K562 (cell line): ENCODE results near the gene SZT2. TPM values are rescaled to one million over a fixed set of nuclear protein-coding genes. Genes with fewer than 3 reads are reported as not detected.

Experiments used
- ATAC-seq: fragments of 200-7000 bp; cut with Tn5 transposase; 3 replicates; pipeline ENCODE4 v1.9.1; 2020; ENCODE audit warnings: moderate library complexity
- BruUV-seq: library from RNA; stranded (reverse); fragments of 400-500 nt; replicated peaks from 2 replicates; lab custom pipeline; 2021; lab: Mats Ljungman, UMichigan
- CTCF ChIA-PET: fragments of 300-600 bp; formaldehyde crosslinking; extraction: SDS; loops from one replicate; lab custom pipeline; 2021; ENCODE audit warnings: low intra/inter-chr PET ratio; lab: Yijun Ruan, JAX
- POLR2A ChIA-PET: fragments of 300-600, 350-650 bp; sonication (Branson Sonifier 250); formaldehyde crosslinking; extraction: SDS; loops from one replicate; lab custom pipeline; 2021; ENCODE audit warnings: antibody characterized with exemption, inconsistent platforms; lab: Yijun Ruan, JAX
- DNase-seq, 4 experiments: peaks; one replicate each; pipeline versions ENCODE4 v3.0.0 to v3.0.0-alpha.2; 2011 to 2018; ENCODE audit warnings: low spot score in 3 of 4, mixed read lengths in 3 of 4; ENCODE audit errors: extremely low read depth in 1 of 4
- FAIRE-seq: peaks from 2 replicates; lab custom pipeline; 2011; peaks lifted over from hg19 to GRCh38; lab: Jason Lieb, UNC
- H2AFZ ChIP-seq: 2 replicates; pipeline ENCODE4 v1.6.0; 2011; ENCODE audit warnings: low read depth, low read length, control low read depth, inconsistent platforms
- H3K27ac ChIP-seq: fragments of 200-600 bp; 3 replicates; pipeline ENCODE4 v1.8.0; 2011; ENCODE audit warnings: low read depth, mild to moderate bottlenecking, control low read depth, inconsistent platforms, low read length, moderate library complexity, mixed read lengths; ENCODE audit errors: extremely low read depth
- H3K27me3 ChIP-seq, 2 experiments: fragments of 300-600 bp in 1 of 2; 2 replicates in 1 of 2; 3 replicates in 1 of 2; pipeline versions ENCODE4 v1.6.0 to v1.8.0; 2011; ENCODE audit warnings: inconsistent platforms in 2 of 2, low read length in 2 of 2, mild to moderate bottlenecking in 1 of 2, mixed read lengths in 1 of 2, moderate library complexity in 1 of 2; ENCODE audit not compliant: control insufficient read depth in 2 of 2, insufficient read depth in 2 of 2
- H3K36me3 ChIP-seq: fragments of 300-600 bp; 3 replicates; pipeline ENCODE4 v1.8.0; 2011; ENCODE audit warnings: mild to moderate bottlenecking, low read length, inconsistent platforms; ENCODE audit not compliant: control insufficient read depth, insufficient read depth
- H3K4me1 ChIP-seq, 2 experiments: fragments of 200-600 bp in 1 of 2; replicated peaks in 1 of 2; 2 replicates in 1 of 2; 3 replicates in 1 of 2; pipeline versions ENCODE4 v1.5.1 to v1.8.0; 2011; ENCODE audit warnings: inconsistent platforms in 2 of 2, low read length in 2 of 2, mild to moderate bottlenecking in 1 of 2, mixed read lengths in 1 of 2, moderate library complexity in 1 of 2; ENCODE audit not compliant: control insufficient read depth in 2 of 2, insufficient read depth in 2 of 2
- H3K4me2 ChIP-seq: 2 replicates; pipeline ENCODE4 v1.6.1; 2011; ENCODE audit warnings: low read length, control low read depth, inconsistent platforms, mixed read lengths; ENCODE audit not compliant: insufficient read depth
- H3K4me3 ChIP-seq: fragments of 200-600 bp; sonication (generic), shearing (Covaris generic); 2 replicates; pipeline ENCODE4 v1.5.1; 2016; ENCODE audit warnings: control low read depth, inconsistent platforms
- H3K79me2 ChIP-seq: fragments of 200-600 bp; 3 replicates; pipeline ENCODE4 v1.8.0; 2011; ENCODE audit warnings: low read length, inconsistent platforms; ENCODE audit not compliant: control insufficient read depth, insufficient read depth
- H3K9ac ChIP-seq, 2 experiments: 2 replicates each; pipeline versions ENCODE4 v1.6.0 to v1.6.1; 2011; ENCODE audit warnings: low read depth in 2 of 2, low read length in 2 of 2, control low read depth in 1 of 2, inconsistent platforms in 1 of 2, mild to moderate bottlenecking in 1 of 2, mixed read lengths in 1 of 2; ENCODE audit not compliant: insufficient read depth in 1 of 2
- H3K9me1 ChIP-seq: one replicate; pipeline ENCODE4 v1.6.0; 2011; ENCODE audit warnings: inconsistent platforms, mild to moderate bottlenecking, low read length, moderate library complexity; ENCODE audit not compliant: control insufficient read depth, insufficient read depth
- H3K9me3 ChIP-seq: replicated peaks from 2 replicates; pipeline ENCODE4 v1.5.1; 2011; ENCODE audit warnings: low read depth, low read length, inconsistent platforms; ENCODE audit not compliant: control insufficient read depth, insufficient read depth
- H4K20me1 ChIP-seq: replicated peaks from 2 replicates; pipeline ENCODE4 v1.6.1; 2011; ENCODE audit warnings: low read length, inconsistent platforms, mixed read lengths; ENCODE audit not compliant: control insufficient read depth, insufficient read depth
- CCNT2 ChIP-seq: IDR thresholded peaks from 2 replicates; pipeline ENCODE4 v1.6.1; 2011; ENCODE audit warnings: borderline replicate concordance, low read depth, mild to moderate bottlenecking, moderate library complexity, mixed read lengths, low read length; ENCODE audit not compliant: insufficient read length; ENCODE audit errors: extremely low read depth
- ETV5 ChIP-seq: sonication (generic); formaldehyde crosslinking; IDR thresholded peaks from 2 replicates; pipeline ENCODE4 v1.4.0; 2020; ENCODE audit warnings: low read depth, mild to moderate bottlenecking, missing genetic modification reagents
- GABPA ChIP-seq: fragments of 200-800 bp; sonication (Bioruptor generic); conservative IDR thresholded peaks from 2 replicates; pipeline ENCODE4 v1.6.1; 2016; ENCODE audit warnings: low read depth, missing genetic modification characterization, missing compliant biosample characterization
- GTF2E2 ChIP-seq: fragments of 200-800 bp; sonication (Bioruptor generic); IDR thresholded peaks from 2 replicates; pipeline ENCODE4 v1.6.1; 2016; ENCODE audit warnings: missing genetic modification characterization, missing compliant biosample characterization
- HDGF ChIP-seq: fragments of 450-650 bp; IDR thresholded peaks from 2 replicates; pipeline ENCODE4 v1.6.1; 2016
- KAT7 ChIP-seq: sonication (generic); formaldehyde crosslinking; IDR thresholded peaks from 2 replicates; pipeline ENCODE4 v1.8.0; 2022; ENCODE audit warnings: missing genetic modification reagents, mild to moderate bottlenecking, borderline replicate concordance
- MCM2 ChIP-seq: fragments of 450-650 bp; IDR thresholded peaks from 2 replicates; pipeline ENCODE4 v1.6.1; 2017; ENCODE audit warnings: low read depth, mild to moderate bottlenecking
- MECOM ChIP-seq: fragments of 250-450 bp; sonication (Bioruptor Pico); IDR thresholded peaks from 2 replicates; pipeline ENCODE4 v1.8.0; 2022; ENCODE audit warnings: inconsistent platforms
- MTA3 ChIP-seq: fragments of 450-650 bp; formaldehyde crosslinking; IDR thresholded peaks from 2 replicates; pipeline ENCODE4 v1.6.1; 2017; ENCODE audit warnings: mild to moderate bottlenecking, borderline replicate concordance
- POLR3G ChIP-seq: IDR thresholded peaks from 2 replicates; pipeline ENCODE4 v1.6.1; 2011; ENCODE audit not compliant: insufficient read length, insufficient replicate concordance; ENCODE audit errors: extremely low read depth
- SMAD2 ChIP-seq: fragments of 150-350 bp; IDR thresholded peaks from 2 replicates; pipeline ENCODE4 v1.6.1; 2014; ENCODE audit warnings: low read depth, mild to moderate bottlenecking, low read length
- ZNF282 ChIP-seq: sonication (generic); formaldehyde crosslinking; IDR thresholded peaks from 2 replicates; pipeline ENCODE4 v1.8.1; 2023; ENCODE audit warnings: missing genetic modification reagents
- WGBS: fragments of 100-300 bp; shearing (Covaris generic); methylation state at CpG from one replicate; pipeline ENCODE4 v1.1.6; 2016; ENCODE audit warnings: low coverage, mixed read lengths; ENCODE audit not compliant: insufficient coverage; ENCODE audit errors: missing lambda C conversion rate; 5-methylcytosine and 5-hydroxymethylcytosine counted together
- in situ Hi-C: fragments of 300-500 bp; cut with MboI; formaldehyde crosslinking; loops from 4 replicates; pipeline ENCODE4 v1.15.0; 2018; ENCODE audit warnings: inconsistent platforms, mixed read lengths
- intact Hi-C: fragments of 100-400 bp; cut with micrococcal nuclease; formaldehyde crosslinking; loops from 2 replicates; pipeline ENCODE4 v1.14.2; 2022
- polyA plus RNA-seq, 8 experiments: library from polyadenylated mRNA; depleted of rRNA in 4 of 8; stranded (reverse) in 5 of 8; unstranded in 3 of 8; fragments of >200 nt; fragmentation: Nextera tagmentation in 2 of 8; fragmentation: Illumina TruSeq in 1 of 8; extraction: Ambion mirVana in 2 of 8; extraction: Trizol in 1 of 8; gene quantifications; 2 replicates each; pipeline versions ENCODE4 v1.2.1 to v1.2.3, GENCODE V29; 2011 to 2014; ENCODE audit warnings: inconsistent platforms in 1 of 8, missing spikeins in 1 of 8
- total RNA-seq, 7 experiments: library from RNA; depleted of rRNA in 6 of 7; stranded (reverse); fragments of >200 nt in 6 of 7; fragmentation: Illumina TruSeq in 2 of 7; extraction: Trizol in 2 of 7; gene quantifications; 2 replicates each; pipeline versions ENCODE4 v1.2.1 to v1.2.3, GENCODE V29; 2011 to 2021; ENCODE audit warnings: low replicate concordance in 1 of 7
- TF ChIP-seq, protein P1 (sequence below): fragments of 450-650 bp; conservative IDR thresholded peaks from 2 replicates; pipeline ENCODE4 v1.6.1; 2016; ENCODE audit warnings: missing genetic modification characterization, low read depth, mild to moderate bottlenecking, control low read depth, missing compliant biosample characterization
- TF ChIP-seq, protein P2 (sequence below): fragments of 250-450 bp; sonication (Bioruptor Pico); IDR thresholded peaks from 2 replicates; pipeline ENCODE4 v1.8.0; 2021; ENCODE audit warnings: mild to moderate bottlenecking, moderate library complexity
- TF ChIP-seq, protein P3 (sequence below), 2 experiments: fragments of 450-650 bp in 1 of 2; sonication (generic) in 1 of 2; formaldehyde crosslinking; conservative IDR thresholded peaks; 2 replicates each; pipeline versions ENCODE4 v1.4.0 to v1.8.1; 2020 to 2022; ENCODE audit warnings: mild to moderate bottlenecking in 1 of 2, missing genetic modification reagents in 1 of 2

Gene SZT2
- total and polyA plus RNA-seq, 9 of the 15 experiments (the other 6 are each of a cell fraction or from before 2014, with no cell fraction given): 0.88 to 31.0 (median 12.8) TPM

GRCh38 chr1:43358121-43358745, 31.5 kb upstream of the SZT2 start:
- POLR2A ChIA-PET: interaction anchor here (0.5 to 2.9 kb wide), 25 partner anchors 8 to 1284 kb away, joined by 3 to 17 read pairs (median 4); partner anchors contain the start of genes ELOVL1 and MED8
- peak overlapping the region; percentile 95 for H2AFZ ChIP-seq
- H4K20me1 ChIP-seq: no peaks in the 10 kb centered on the region; the same call in 1 of the 2 replicates
- in situ Hi-C loops (no loop called here), intact Hi-C loops (loop anchor here (1.0 to 2.0 kb wide), 3 partner anchors 56 to 131 kb away; no protein-coding TSS in a partner anchor)
- DNase-seq: peak; percentile 64 to 80 (median 72)
- H3K9me1 ChIP-seq: peaks cover 5% of the 10 kb centered on the region
- H3K36me3 ChIP-seq: peaks cover 40% of the 10 kb centered on the region
- peaks cover 25 to 30% of the 10 kb centered on the region in 2 experiments for H3K4me1 ChIP-seq
- CTCF ChIA-PET: interaction anchor here (0.6 to 1.7 kb wide), 3 partner anchors 120 to 131 kb away, joined by 3 to 9 read pairs (median 4); no protein-coding TSS in a partner anchor
- H3K9ac ChIP-seq: peak overlapping the region; percentile 83 to 93
- H3K27ac ChIP-seq: peak overlapping the region; percentile 83
- H3K4me2 ChIP-seq: peak overlapping the region; percentile 89
- ATAC-seq: peak; percentile 69
- peak overlapping the region; percentile 83 for H3K4me3 ChIP-seq
- FAIRE-seq: peak; percentile 87
- peaks cover 31% of the 10 kb centered on the region for H3K79me2 ChIP-seq
- TSS peak; percentile 72 for BruUV-seq
- H3K27me3 ChIP-seq: no peaks in the 10 kb centered on the region
- WGBS: under 1% methylated on average over 32 of the region's 33 CpGs
- no peaks in the 10 kb centered on the region for H3K9me3 ChIP-seq
- TF ChIP-seq MTA3: no peak
- TF ChIP-seq ETV5: peak; percentile 34
- TF ChIP-seq, protein P1, sequence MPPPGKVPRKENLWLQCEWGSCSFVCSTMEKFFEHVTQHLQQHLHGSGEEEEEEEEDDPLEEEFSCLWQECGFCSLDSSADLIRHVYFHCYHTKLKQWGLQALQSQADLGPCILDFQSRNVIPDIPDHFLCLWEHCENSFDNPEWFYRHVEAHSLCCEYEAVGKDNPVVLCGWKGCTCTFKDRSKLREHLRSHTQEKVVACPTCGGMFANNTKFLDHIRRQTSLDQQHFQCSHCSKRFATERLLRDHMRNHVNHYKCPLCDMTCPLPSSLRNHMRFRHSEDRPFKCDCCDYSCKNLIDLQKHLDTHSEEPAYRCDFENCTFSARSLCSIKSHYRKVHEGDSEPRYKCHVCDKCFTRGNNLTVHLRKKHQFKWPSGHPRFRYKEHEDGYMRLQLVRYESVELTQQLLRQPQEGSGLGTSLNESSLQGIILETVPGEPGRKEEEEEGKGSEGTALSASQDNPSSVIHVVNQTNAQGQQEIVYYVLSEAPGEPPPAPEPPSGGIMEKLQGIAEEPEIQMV (tag): no peak
- TF ChIP-seq HDGF: no peak
- TF ChIP-seq POLR3G: no peak
- TF ChIP-seq KAT7 (CRISPR knock-in tag): no peak
- TF ChIP-seq, protein P2, sequence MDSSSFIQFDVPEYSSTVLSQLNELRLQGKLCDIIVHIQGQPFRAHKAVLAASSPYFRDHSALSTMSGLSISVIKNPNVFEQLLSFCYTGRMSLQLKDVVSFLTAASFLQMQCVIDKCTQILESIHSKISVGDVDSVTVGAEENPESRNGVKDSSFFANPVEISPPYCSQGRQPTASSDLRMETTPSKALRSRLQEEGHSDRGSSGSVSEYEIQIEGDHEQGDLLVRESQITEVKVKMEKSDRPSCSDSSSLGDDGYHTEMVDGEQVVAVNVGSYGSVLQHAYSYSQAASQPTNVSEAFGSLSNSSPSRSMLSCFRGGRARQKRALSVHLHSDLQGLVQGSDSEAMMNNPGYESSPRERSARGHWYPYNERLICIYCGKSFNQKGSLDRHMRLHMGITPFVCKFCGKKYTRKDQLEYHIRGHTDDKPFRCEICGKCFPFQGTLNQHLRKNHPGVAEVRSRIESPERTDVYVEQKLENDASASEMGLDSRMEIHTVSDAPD (CRISPR knock-in tag): no peak
- TF ChIP-seq, protein P3, sequence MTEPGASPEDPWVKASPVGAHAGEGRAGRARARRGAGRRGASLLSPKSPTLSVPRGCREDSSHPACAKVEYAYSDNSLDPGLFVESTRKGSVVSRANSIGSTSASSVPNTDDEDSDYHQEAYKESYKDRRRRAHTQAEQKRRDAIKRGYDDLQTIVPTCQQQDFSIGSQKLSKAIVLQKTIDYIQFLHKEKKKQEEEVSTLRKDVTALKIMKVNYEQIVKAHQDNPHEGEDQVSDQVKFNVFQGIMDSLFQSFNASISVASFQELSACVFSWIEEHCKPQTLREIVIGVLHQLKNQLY (CRISPR knock-in tag; conservative IDR thresholded peaks at IDR 0.05): no peak
- TF ChIP-seq GTF2E2 (tag): 0 out of 2 replicates have a peak, but pooled peaks have one; percentile 85
- TF ChIP-seq SMAD2: no peak
- no peak for TF ChIP-seq MCM2
- TF ChIP-seq GABPA (tag): no peak
- no peak for TF ChIP-seq CCNT2
- no peak for TF ChIP-seq MECOM (CRISPR knock-in tag)
- TF ChIP-seq ZNF282 (CRISPR knock-in tag): no peak
